ENCODE data around the gene ALPG. TPM values are rescaled to one million over a fixed set of nuclear protein-coding genes. Genes with fewer than 3 reads are reported as not detected.

ALPG gene
- total RNA-seq, 4 donors from 2014 or later, result not detected

GRCh38 chr2:232412986-232413385 is 6.3 kb downstream of the ALPG start:
- TF ChIP-seq, protein P1, sequence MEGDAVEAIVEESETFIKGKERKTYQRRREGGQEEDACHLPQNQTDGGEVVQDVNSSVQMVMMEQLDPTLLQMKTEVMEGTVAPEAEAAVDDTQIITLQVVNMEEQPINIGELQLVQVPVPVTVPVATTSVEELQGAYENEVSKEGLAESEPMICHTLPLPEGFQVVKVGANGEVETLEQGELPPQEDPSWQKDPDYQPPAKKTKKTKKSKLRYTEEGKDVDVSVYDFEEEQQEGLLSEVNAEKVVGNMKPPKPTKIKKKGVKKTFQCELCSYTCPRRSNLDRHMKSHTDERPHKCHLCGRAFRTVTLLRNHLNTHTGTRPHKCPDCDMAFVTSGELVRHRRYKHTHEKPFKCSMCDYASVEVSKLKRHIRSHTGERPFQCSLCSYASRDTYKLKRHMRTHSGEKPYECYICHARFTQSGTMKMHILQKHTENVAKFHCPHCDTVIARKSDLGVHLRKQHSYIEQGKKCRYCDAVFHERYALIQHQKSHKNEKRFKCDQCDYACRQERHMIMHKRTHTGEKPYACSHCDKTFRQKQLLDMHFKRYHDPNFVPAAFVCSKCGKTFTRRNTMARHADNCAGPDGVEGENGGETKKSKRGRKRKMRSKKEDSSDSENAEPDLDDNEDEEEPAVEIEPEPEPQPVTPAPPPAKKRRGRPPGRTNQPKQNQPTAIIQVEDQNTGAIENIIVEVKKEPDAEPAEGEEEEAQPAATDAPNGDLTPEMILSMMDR (IDR thresholded peaks at IDR 0.05), result no peak
- TF ChIP-seq POLR2A (IDR thresholded peaks at IDR 0.05), result no peak
- Histone ChIP-seq H3K27ac (no peak overlapping the region), H3K4me3 (no peak overlapping the region), H3K36me3 (no peaks in the 10 kb centered on the region), H3K9me3 (no peaks in the 10 kb centered on the region), H3K4me1 (no peaks in the 10 kb centered on the region), H3K27me3 (peaks cover 0 to 89% (median 0%) of the 10 kb centered on the region in 4 donors)
- intact Hi-C loops (cut with DNase I), result no loop called here
- WGBS, 2 donors, result 40 to 52% methylated on average over 5 of the region's 5 CpGs
- no peak for DNase-seq

DNA sequence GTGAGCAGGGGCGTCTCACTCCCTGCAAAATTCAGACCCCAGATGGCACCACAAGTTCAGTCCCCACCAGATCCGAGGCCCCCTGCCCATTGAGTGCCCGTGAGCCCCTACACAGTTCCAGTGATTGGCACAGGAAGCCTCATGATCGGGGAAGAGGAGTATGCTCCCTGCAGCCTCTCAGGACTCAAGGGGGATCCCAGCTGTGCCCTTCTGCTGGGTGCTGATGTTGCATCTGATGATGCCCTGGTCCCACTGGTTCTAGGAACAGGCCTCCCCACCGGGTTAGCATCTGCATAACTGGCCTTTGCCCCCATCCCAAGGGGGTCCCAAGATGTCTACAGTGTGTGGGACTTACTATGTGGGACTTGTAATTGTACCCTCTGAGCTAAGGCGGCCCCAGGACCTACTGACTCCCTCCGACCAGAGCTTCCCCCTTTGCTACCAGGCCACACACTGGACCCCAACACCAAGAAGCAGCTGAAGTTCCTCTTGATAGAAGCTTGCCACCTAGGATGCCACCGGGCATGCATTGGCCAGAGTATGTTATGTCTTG is 8.6 kb downstream of the ALPG start:
- no peak for TF ChIP-seq POLR2A (IDR thresholded peaks at IDR 0.05)
- TF ChIP-seq, protein P1 (IDR thresholded peaks at IDR 0.05), result no peak
- H3K27ac ChIP-seq, result no peak overlapping the region
- peaks cover 16 to 20% (median 16%) of the 10 kb centered on the region in 3 donors for H3K4me1 ChIP-seq
- H3K9me3 ChIP-seq, result no peaks in the 10 kb centered on the region
- intact Hi-C loops (cut with DNase I), result no loop called here
- WGBS, 2 donors, result 100% methylated on average over 3 of the region's 8 CpGs; no CpG with 5 or more reads in 1 of the 2 donors
- H3K4me3 ChIP-seq, result no peak overlapping the region
- no peaks in the 10 kb centered on the region for H3K36me3 ChIP-seq
- peaks cover 3 to 98% (median 16%) of the 10 kb centered on the region in 4 donors for H3K27me3 ChIP-seq
- DNase-seq, result no peak

- DNase-seq, result no peak
- Histone ChIP-seq H3K27me3 (peaks cover 7 to 98% (median 16%) of the 10 kb centered on the region in 4 donors), H3K4me1 (peaks cover 22 to 27% (median 23%) of the 10 kb centered on the region in 3 donors), H3K27ac (no peak overlapping the region), H3K9me3 (no peaks in the 10 kb centered on the region), H3K36me3 (no peaks in the 10 kb centered on the region), H3K4me3 (no peak overlapping the region)
- TF ChIP-seq, protein P1 (IDR thresholded peaks at IDR 0.05), result no peak
- TF ChIP-seq POLR2A (IDR thresholded peaks at IDR 0.05), result no peak
- 78 to 83% methylated on average over 4 to 5 of the region's 12 CpGs for WGBS, 2 donors
- intact Hi-C loops (cut with DNase I), result no loop called here
These were observed 9.3 kb downstream of the ALPG start for GRCh38 chr2:232415736-232416520.

DNA sequence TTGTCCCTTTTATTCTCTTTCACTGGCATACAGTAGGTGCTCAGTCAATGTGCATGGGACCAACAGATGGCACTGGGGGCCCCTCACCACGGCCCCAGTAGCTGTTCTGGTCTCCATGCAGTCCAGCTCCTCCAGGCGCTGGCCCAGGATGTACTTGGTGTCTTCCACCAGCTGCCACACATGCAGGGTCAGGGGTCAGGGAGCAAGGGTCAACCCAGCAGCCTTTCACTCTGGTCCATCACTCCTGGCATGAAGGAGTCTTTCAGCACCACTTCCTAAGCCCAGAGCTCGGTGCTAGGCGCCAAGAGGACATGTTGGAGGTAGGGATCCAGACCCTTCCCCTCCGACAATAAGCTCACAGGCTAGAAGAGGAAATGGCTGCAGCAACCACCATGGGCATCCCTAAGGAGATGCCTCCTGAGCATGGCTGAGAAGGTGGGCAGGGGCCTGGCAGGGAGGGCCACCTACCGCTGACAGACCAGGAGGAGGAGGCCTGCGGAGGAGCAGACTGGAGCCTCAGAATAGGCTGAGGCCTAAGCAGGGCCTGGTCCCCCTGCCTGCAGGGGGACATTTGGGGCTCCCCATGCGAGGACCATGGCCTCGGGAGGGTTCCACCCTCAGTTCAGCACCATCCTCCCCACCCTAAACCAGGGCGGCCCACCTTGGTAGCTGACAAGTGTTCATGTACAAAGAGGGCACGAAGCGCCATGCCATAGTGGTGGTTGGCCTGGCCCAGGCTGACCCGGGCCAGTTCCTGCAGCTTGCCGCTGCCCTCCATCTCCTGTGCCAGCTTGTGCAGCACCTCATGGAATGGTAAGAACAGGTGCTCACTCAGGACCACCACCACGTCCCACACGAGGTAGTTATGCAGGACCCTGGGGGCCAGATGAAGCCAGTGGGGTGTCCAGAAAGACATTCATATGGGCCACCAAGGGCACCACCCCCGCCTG is 10.2 kb downstream of the ALPG start:
- H3K27me3 ChIP-seq, result peaks cover 10 to 98% (median 16%) of the 10 kb centered on the region in 4 donors
- no peak for DNase-seq
- 80 to 85% methylated on average over 1 to 7 of the region's 17 CpGs for WGBS, 2 donors
- H3K4me1 ChIP-seq, result peaks cover 23 to 31% (median 23%) of the 10 kb centered on the region in 3 donors
- H3K36me3 ChIP-seq, result no peaks in the 10 kb centered on the region
- intact Hi-C loops (cut with DNase I), result no loop called here
- no peaks in the 10 kb centered on the region for H3K9me3 ChIP-seq
- H3K27ac ChIP-seq, result no peak overlapping the region
- no peak for TF ChIP-seq POLR2A (IDR thresholded peaks at IDR 0.05)
- TF ChIP-seq, protein P1 (IDR thresholded peaks at IDR 0.05), result no peak
- no peak overlapping the region for H3K4me3 ChIP-seq
